OCI-LY1 (cell line): ENCODE results near the gene DACT2.

Experiments
- EZH2 ChIP-seq: fragments of 200-600 bp; sonication (generic), shearing (Covaris generic); IDR thresholded peaks from 2 replicates; pipeline ENCODE4 v1.8.0; 2017; ENCODE audit warnings: borderline replicate concordance, mixed run types, mild to moderate bottlenecking, antibody characterized with exemption, low read length, moderate library complexity, mixed read lengths
- TF ChIP-seq, protein P1 (sequence below): fragments of 200-600 bp; sonication (generic), shearing (Covaris generic); IDR thresholded peaks from 2 replicates; pipeline ENCODE4 v1.5.1; 2017; ENCODE audit warnings: mild to moderate bottlenecking, antibody characterized with exemption, low read length, moderate library complexity, mixed read lengths

DNA sequence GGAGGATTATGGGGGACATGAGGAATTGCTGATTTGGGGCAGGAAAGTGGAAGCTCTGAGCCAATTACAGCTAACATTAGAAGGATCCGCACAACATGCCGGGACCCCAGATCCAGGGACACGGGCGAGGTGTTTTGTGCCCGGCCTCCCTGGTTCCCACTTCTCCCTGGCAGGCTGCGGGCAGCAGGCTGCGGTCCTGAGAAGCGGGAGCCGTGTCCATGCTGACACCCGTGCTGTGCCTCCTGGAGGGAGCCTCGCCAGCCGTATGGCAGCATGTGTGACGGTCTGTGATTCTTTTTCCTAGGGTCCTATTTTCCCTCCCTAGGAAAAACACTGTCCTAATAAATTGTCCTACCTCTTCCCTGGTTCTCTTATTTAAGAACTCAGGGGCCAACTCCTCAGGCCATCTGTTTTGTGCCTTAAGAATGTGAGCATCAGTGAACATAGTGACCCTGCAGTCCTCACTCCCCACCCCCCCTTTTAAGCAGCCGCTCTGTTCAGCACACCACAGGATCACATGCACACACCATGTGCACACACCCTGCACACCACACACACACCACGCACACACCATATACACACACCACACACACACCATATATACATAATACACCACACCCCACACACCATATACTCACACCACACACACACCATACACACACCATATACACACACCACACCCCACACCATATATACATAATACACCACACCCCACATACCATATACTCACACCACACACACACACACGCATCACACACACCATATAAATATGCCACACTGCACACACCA lies 49.9 kb downstream of the DACT2 start:
- TF ChIP-seq EZH2, result no peak
- TF ChIP-seq, protein P1, sequence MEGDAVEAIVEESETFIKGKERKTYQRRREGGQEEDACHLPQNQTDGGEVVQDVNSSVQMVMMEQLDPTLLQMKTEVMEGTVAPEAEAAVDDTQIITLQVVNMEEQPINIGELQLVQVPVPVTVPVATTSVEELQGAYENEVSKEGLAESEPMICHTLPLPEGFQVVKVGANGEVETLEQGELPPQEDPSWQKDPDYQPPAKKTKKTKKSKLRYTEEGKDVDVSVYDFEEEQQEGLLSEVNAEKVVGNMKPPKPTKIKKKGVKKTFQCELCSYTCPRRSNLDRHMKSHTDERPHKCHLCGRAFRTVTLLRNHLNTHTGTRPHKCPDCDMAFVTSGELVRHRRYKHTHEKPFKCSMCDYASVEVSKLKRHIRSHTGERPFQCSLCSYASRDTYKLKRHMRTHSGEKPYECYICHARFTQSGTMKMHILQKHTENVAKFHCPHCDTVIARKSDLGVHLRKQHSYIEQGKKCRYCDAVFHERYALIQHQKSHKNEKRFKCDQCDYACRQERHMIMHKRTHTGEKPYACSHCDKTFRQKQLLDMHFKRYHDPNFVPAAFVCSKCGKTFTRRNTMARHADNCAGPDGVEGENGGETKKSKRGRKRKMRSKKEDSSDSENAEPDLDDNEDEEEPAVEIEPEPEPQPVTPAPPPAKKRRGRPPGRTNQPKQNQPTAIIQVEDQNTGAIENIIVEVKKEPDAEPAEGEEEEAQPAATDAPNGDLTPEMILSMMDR, result no peak
